WI38 (cell line): Measurements from ENCODE around the gene COL4A2.

ENCODE experiments used
- H3K4me3 ChIP-seq: 2 replicates; pipeline ENCODE4 v1.5.1; 2011; ENCODE audit warnings: low read depth, mild to moderate bottlenecking, control low read depth, low read length
- CTCF ChIP-seq: IDR thresholded peaks from 2 replicates; pipeline ENCODE4 v1.5.1; 2012; ENCODE audit warnings: low read depth, mild to moderate bottlenecking, control low read depth, low read length

Gene COL4A2

GRCh38 chr13:110330491-110331011 is 23.5 kb downstream of the COL4A2 start:
- no peak for TF ChIP-seq CTCF

GRCh38 chr13:110331362-110331761 is 24.3 kb downstream of the COL4A2 start:
- no peak overlapping the region for H3K4me3 ChIP-seq
- no peak for TF ChIP-seq CTCF

More at GRCh38 chr13:110330491-110331011, 23.5 kb downstream of the COL4A2 start:
- H3K4me3 ChIP-seq = peak overlapping the region; percentile 37

GRCh38 chr13:110332750-110333149 is 25.7 kb downstream of the COL4A2 start:
- no peak overlapping the region for H3K4me3 ChIP-seq
- no peak for TF ChIP-seq CTCF

- H3K4me3 ChIP-seq = no peak overlapping the region
These were observed 26.8 kb downstream of the COL4A2 start for GRCh38 chr13:110333837-110334236.

GRCh38 chr13:110334256-110334655 is 27.2 kb downstream of the COL4A2 start:
- TF ChIP-seq CTCF = no peak
- H3K4me3 ChIP-seq = no peak overlapping the region

More at GRCh38 chr13:110333837-110334236, 26.8 kb downstream of the COL4A2 start:
- TF ChIP-seq CTCF = no peak

GRCh38 chr13:110334841-110335490 is 27.9 kb downstream of the COL4A2 start:
- TF ChIP-seq CTCF = no peak
- H3K4me3 ChIP-seq = no peak overlapping the region

- no peak for TF ChIP-seq CTCF
- H3K4me3 ChIP-seq = no peak overlapping the region
These were observed 29.0 kb downstream of the COL4A2 start for GRCh38 chr13:110336108-110336507.
